Measurements from ENCODE around the gene RETN. TPM values are rescaled to one million over a fixed set of nuclear protein-coding genes. Genes with fewer than 3 reads are reported as not detected.

Gene RETN
- total and polyA plus RNA-seq, 5 donors, result 0.49 to 7.2 (median 1.2) TPM; not detected in 1

DNA sequence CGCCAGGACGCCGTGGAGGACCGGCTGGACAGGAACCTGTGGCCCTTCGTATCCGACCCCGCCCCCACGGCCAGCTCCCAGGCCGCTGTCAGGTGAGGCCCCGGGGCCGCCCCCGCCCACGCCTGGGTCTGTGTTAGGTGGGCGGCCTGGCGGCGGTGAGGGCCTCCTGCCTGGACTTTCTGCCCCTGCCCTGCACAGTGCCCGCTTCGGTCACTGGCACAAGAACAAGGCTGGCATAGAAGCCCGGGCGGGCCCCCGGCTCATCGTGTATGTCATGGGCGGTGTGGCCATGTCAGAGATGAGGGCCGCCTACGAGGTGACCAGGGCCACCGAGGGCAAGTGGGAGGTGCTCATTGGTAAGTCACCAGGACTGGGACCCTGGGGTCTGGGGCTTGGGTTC is 21.7 kb upstream of the RETN start:
- H3K4me3 ChIP-seq (ENCODE audit: low read length), result no peak overlapping the region
- DNase-seq, result peak in 2 of 3 donors; percentile 50 to 60
- ATAC-seq, result no peak
- no peaks in the 10 kb centered on the region for H3K27me3 ChIP-seq (ENCODE audit: control insufficient read depth, insufficient read depth)
- no peaks in the 10 kb centered on the region for H3K9me3 ChIP-seq (ENCODE audit: control insufficient read depth, low read length)
- 86% methylated on average over 26 of the region's 26 CpGs for WGBS
- H3K4me1 ChIP-seq (ENCODE audit: control insufficient read depth, insufficient read depth, low read length), result no peaks in the 10 kb centered on the region
- H3K27ac ChIP-seq (ENCODE audit: low read length), result no peak overlapping the region
- intact Hi-C loops (cut with DNase I), result no loop called here

- 65% methylated on average over 15 of the region's 15 CpGs for WGBS
- H3K4me1 ChIP-seq (ENCODE audit: control insufficient read depth, insufficient read depth, low read length), result no peaks in the 10 kb centered on the region
- H3K27me3 ChIP-seq (ENCODE audit: control insufficient read depth, insufficient read depth), result no peaks in the 10 kb centered on the region
- DNase-seq, result peak in 1 of 3 donors; percentile 14
- H3K27ac ChIP-seq (ENCODE audit: low read length), result no peak overlapping the region
- H3K4me3 ChIP-seq (ENCODE audit: low read length), result no peak overlapping the region
- intact Hi-C loops (cut with DNase I), result no loop called here
- ATAC-seq, result no peak
- H3K9me3 ChIP-seq (ENCODE audit: control insufficient read depth, low read length), result no peaks in the 10 kb centered on the region
Measured at GRCh38 chr19:7648265-7649014, 20.4 kb upstream of the RETN start.

- DNase-seq (no peak), ATAC-seq (no peak)
- Histone ChIP-seq H3K4me1 (ENCODE audit: control insufficient read depth, insufficient read depth, low read length) (no peaks in the 10 kb centered on the region), H3K4me3 (ENCODE audit: low read length) (no peak overlapping the region), H3K27ac (ENCODE audit: low read length) (no peak overlapping the region), H3K9me3 (ENCODE audit: control insufficient read depth, low read length) (no peaks in the 10 kb centered on the region), H3K27me3 (ENCODE audit: control insufficient read depth, insufficient read depth) (no peaks in the 10 kb centered on the region)
- WGBS, result 42% methylated on average over 2 of the region's 2 CpGs
- intact Hi-C loops (cut with DNase I), result loop anchor here in 1 of 4 donors (10.0 kb wide), 1 partner anchor 155 kb away; no protein-coding TSS in a partner anchor
Measured at GRCh38 chr19:7650148-7650547, 18.7 kb upstream of the RETN start.

- 4% methylated on average over 28 of the region's 28 CpGs for WGBS
- intact Hi-C loops (cut with DNase I), result loop anchor here in 1 of 4 donors (10.0 kb wide), 1 partner anchor 153 kb away; no protein-coding TSS in a partner anchor
- DNase-seq, result peak; percentile 68 to 92 (median 88)
- H3K27ac ChIP-seq (ENCODE audit: low read length), result no peak overlapping the region
- no peaks in the 10 kb centered on the region for H3K9me3 ChIP-seq (ENCODE audit: control insufficient read depth, low read length)
- H3K27me3 ChIP-seq (ENCODE audit: control insufficient read depth, insufficient read depth), result no peaks in the 10 kb centered on the region
- H3K4me3 ChIP-seq (ENCODE audit: low read length), result peak overlapping the region; percentile 9
- H3K4me1 ChIP-seq (ENCODE audit: control insufficient read depth, insufficient read depth, low read length), result no peaks in the 10 kb centered on the region
- peak; percentile 65 to 80 for ATAC-seq
Measured at GRCh38 chr19:7652061-7652641, 16.7 kb upstream of the RETN start.

DNA sequence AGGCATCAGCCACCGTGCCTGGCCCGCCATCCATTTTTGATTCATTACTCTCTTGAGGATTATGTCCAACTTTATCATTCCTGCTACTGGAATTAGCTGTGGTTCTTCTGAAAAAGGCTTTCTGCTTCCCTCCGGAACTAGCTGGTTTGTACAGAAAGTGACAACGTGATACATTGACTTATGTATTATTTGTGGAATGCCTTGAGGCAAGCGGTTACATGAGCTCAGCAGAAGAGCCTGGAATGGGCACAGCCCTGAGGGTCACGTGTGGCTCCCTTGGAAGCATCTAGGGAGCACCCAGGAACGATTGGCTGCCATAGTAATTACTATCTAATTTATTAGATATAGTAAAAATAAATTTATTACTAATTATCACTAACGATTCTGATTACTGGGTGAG is 14.4 kb upstream of the RETN start:
- H3K4me3 ChIP-seq (ENCODE audit: low read length), result no peak overlapping the region
- DNase-seq (no peak), ATAC-seq (no peak)
- intact Hi-C loops (cut with DNase I), result loop anchor here in 2 of 4 donors (2.0 to 10.0 kb wide), 2 partner anchors 26 to 150 kb away; partner anchors contain the start of gene TRAPPC5 (in 1 of the 2)
- 57% methylated on average over 8 of the region's 8 CpGs for WGBS
- no peak overlapping the region for H3K27ac ChIP-seq (ENCODE audit: low read length)
- H3K4me1 ChIP-seq (ENCODE audit: control insufficient read depth, insufficient read depth, low read length), result no peaks in the 10 kb centered on the region
- no peaks in the 10 kb centered on the region for H3K9me3 ChIP-seq (ENCODE audit: control insufficient read depth, low read length)
- no peaks in the 10 kb centered on the region for H3K27me3 ChIP-seq (ENCODE audit: control insufficient read depth, insufficient read depth)

GRCh38 chr19:7655581-7655980 is 13.3 kb upstream of the RETN start:
- H3K4me3 ChIP-seq (ENCODE audit: low read length), result no peak overlapping the region
- no peaks in the 10 kb centered on the region for H3K4me1 ChIP-seq (ENCODE audit: control insufficient read depth, insufficient read depth, low read length)
- DNase-seq, result no peak
- no peaks in the 10 kb centered on the region for H3K9me3 ChIP-seq (ENCODE audit: control insufficient read depth, low read length)
- 56% methylated on average over 8 of the region's 8 CpGs for WGBS
- H3K27ac ChIP-seq (ENCODE audit: low read length), result no peak overlapping the region
- intact Hi-C loops (cut with DNase I), result loop anchor here in 2 of 4 donors (2.0 to 10.0 kb wide), 2 partner anchors 25 to 149 kb away; partner anchors contain the start of gene TRAPPC5 (in 1 of the 2)
- H3K27me3 ChIP-seq (ENCODE audit: control insufficient read depth, insufficient read depth), result no peaks in the 10 kb centered on the region
- no peak for ATAC-seq

DNA sequence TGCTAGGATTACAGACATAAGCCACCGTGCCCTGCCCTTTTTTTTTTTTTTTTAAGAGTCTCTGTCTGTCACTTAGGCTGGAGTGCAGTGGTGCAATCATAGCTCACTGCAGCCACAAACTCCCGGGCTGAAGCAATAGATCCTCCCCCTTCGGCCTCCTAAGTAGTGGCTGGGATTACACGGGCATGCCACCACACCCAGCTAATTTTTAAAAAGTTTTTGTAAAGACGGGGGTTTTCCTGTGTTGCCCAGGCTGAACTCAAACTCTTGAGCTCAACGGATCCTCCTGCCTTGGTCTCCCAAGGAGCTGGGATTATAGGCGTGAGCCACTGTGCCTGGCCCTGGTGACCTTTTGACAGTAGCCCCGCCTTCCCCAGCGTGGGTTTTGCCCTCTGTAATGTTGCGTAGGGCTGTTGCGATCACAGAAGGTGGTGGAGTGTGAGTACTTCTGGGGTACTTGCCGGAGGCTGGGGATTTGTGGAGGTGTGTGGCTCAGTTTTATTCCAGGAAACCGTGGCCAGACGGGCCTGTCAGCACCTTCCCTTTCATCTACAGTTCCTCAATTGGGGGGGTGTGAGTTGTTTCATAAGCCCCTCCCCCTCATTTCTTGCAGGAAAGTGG is 11.6 kb upstream of the RETN start:
- Histone ChIP-seq H3K9me3 (ENCODE audit: control insufficient read depth, low read length) (no peaks in the 10 kb centered on the region), H3K27me3 (ENCODE audit: control insufficient read depth, insufficient read depth) (no peaks in the 10 kb centered on the region), H3K27ac (ENCODE audit: low read length) (no peak overlapping the region), H3K4me3 (ENCODE audit: low read length) (no peak overlapping the region), H3K4me1 (ENCODE audit: control insufficient read depth, insufficient read depth, low read length) (no peaks in the 10 kb centered on the region)
- DNase-seq (peak in 2 of 3 donors; percentile 44 to 56), ATAC-seq (peak; percentile 31 to 49)
- 34% methylated on average over 14 of the region's 14 CpGs for WGBS
- intact Hi-C loops (cut with DNase I), result loop anchor here in 1 of 4 donors (10.0 kb wide), 1 partner anchor 148 kb away; no protein-coding TSS in a partner anchor

- intact Hi-C loops (cut with DNase I), result loop anchor here in 1 of 4 donors (10.0 kb wide), 1 partner anchor 147 kb away; no protein-coding TSS in a partner anchor
- no peaks in the 10 kb centered on the region for H3K4me1 ChIP-seq (ENCODE audit: control insufficient read depth, insufficient read depth, low read length)
- no peak overlapping the region for H3K27ac ChIP-seq (ENCODE audit: low read length)
- 35% methylated on average over 9 of the region's 9 CpGs for WGBS
- no peaks in the 10 kb centered on the region for H3K9me3 ChIP-seq (ENCODE audit: control insufficient read depth, low read length)
- H3K4me3 ChIP-seq (ENCODE audit: low read length), result no peak overlapping the region
- no peaks in the 10 kb centered on the region for H3K27me3 ChIP-seq (ENCODE audit: control insufficient read depth, insufficient read depth)
- peak in 1 of 3 donors; percentile 10 for DNase-seq
- no peak for ATAC-seq
Measured at GRCh38 chr19:7658219-7658686, 10.6 kb upstream of the RETN start.

GRCh38 chr19:7661744-7662538 is 6.9 kb upstream of the RETN start:
- DNase-seq, result no peak
- 81% methylated on average over 8 of the region's 8 CpGs for WGBS
- no peak overlapping the region for H3K27ac ChIP-seq (ENCODE audit: low read length)
- H3K27me3 ChIP-seq (ENCODE audit: control insufficient read depth, insufficient read depth), result no peaks in the 10 kb centered on the region
- H3K9me3 ChIP-seq (ENCODE audit: control insufficient read depth, low read length), result no peaks in the 10 kb centered on the region
- H3K4me1 ChIP-seq (ENCODE audit: control insufficient read depth, insufficient read depth, low read length), result no peaks in the 10 kb centered on the region
- no peak for ATAC-seq
- H3K4me3 ChIP-seq (ENCODE audit: low read length), result no peak overlapping the region
- intact Hi-C loops (cut with DNase I), result no loop called here

DNA sequence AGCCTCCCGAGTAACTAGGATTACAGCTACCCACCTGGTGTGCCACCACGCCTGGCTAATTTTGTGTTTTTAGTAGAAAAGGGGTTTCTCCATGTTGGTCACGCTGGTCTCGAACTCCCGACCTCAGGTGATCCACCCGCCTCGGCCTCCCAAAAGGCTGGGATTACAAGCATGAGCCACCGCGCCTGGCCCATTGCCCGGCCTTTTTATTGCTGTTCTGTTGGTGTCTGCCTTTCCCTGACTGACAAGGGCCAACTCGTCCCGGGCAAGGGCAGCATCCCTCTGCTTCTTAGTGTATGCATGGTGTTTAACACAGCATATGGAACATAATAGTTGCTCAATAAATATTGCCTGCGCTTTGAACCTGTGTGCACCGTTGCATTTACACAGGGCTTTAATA is 6.2 kb upstream of the RETN start:
- Histone ChIP-seq H3K27me3 (ENCODE audit: control insufficient read depth, insufficient read depth) (no peaks in the 10 kb centered on the region), H3K9me3 (ENCODE audit: control insufficient read depth, low read length) (no peaks in the 10 kb centered on the region), H3K4me3 (ENCODE audit: low read length) (no peak overlapping the region), H3K27ac (ENCODE audit: low read length) (no peak overlapping the region), H3K4me1 (ENCODE audit: control insufficient read depth, insufficient read depth, low read length) (no peaks in the 10 kb centered on the region)
- DNase-seq (peak in 1 of 3 donors; percentile 8), ATAC-seq (no peak)
- WGBS, result 88% methylated on average over 14 of the region's 14 CpGs
- intact Hi-C loops (cut with DNase I), result no loop called here

Data from right cardiac atrium (tissue), 5 donors.